ENCODE measurements around the gene CFAP119. TPM values are rescaled to one million over a fixed set of nuclear protein-coding genes. Genes with fewer than 3 reads are reported as not detected.

Gene CFAP119
- total and polyA plus RNA-seq, 2 donors (not counting 3 experiments of a cell fraction or from before 2014, with no cell fraction given), result 6.5 to 9.5 TPM

DNA sequence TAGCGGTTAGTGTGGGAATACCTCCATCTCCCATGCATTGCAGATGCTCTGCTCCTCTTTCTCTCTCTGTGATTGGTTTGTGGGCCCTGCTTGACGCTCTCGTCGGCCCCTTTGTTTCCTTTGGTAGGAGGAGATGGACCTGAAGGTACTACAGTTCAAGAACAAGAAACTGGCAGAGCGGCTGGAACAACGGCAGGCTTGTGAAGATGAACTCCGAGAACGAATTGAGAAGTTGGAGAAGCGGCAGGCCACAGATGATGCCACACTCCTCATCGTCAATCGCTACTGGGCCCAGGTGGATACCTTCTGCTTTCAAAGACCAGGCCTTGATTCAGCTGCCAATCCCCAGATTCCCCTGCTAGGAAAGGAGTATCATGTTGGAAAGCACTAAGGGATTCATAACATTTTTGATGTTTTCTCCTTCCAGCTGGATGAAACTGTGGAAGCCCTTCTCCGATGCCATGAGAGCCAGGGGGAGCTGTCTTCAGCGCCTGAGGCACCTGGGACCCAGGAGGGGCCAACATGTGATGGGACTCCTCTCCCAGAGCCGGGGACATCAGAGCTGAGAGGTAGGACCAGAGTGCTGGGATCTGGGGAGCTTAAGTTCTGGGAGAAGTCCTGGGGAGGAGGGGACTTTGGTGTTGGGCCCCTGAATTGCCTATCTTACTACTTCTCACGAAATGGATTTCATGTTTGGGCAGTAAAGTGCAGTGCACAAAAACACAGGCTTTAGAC lies 1.3 kb upstream of the CFAP119 start:
- CTCF ChIA-PET, result interaction anchor here (0.8 kb wide), 1 partner anchor 8 kb away, joined by 3 read pairs; no protein-coding TSS in a partner anchor
- intact Hi-C loops (cut with micrococcal nuclease), result loop anchor here (1.0 to 5.0 kb wide), 4 partner anchors 13 to 159 kb away; partner anchors contain the start of genes FBXL19 and PHKG2
- FAIRE-seq, result no peak
- peak overlapping the region; percentile 90 for H3K4me2 ChIP-seq (ENCODE audit: insufficient read depth, low read length)
- peak overlapping the region; percentile 78 for H3K9ac ChIP-seq (replicated peaks; ENCODE audit: extremely low read depth, insufficient read depth, low read length)
- peaks cover 15 to 36% of the 10 kb centered on the region in 2 experiments for H3K36me3 ChIP-seq (ENCODE audit: control insufficient read depth in 2 of 2, extremely low read depth in 1 of 2, insufficient read depth in 2 of 2, low read length in 2 of 2)
- no peaks in the 10 kb centered on the region for H3K27me3 ChIP-seq (ENCODE audit: control insufficient read depth in 2 of 2, insufficient read depth in 2 of 2, low read length in 2 of 2)
- POLR2A ChIA-PET, result no interaction called here
- no peaks in the 10 kb centered on the region for H3K9me3 ChIP-seq (replicated peaks; ENCODE audit: control insufficient read depth, insufficient read depth, low read length)
- TF ChIP-seq POLR2AphosphoS5 (IDR thresholded peaks at IDR 0.05; ENCODE audit: insufficient read depth, low read depth, low read length) (no peak), POLR2A (IDR thresholded peaks at IDR 0.05; ENCODE audit: low read depth, low read length) (no peak), GATA2 (IDR thresholded peaks at IDR 0.05; ENCODE audit: insufficient read depth, insufficient read length, low read depth, low read length) (no peak), MAX (IDR thresholded peaks at IDR 0.05; ENCODE audit: insufficient read depth, insufficient read length) (no peak), EZH2 (IDR thresholded peaks at IDR 0.05; ENCODE audit: borderline replicate concordance, low read depth, low read length, severe bottlenecking) (no peak), FOS (IDR thresholded peaks at IDR 0.05; ENCODE audit: borderline replicate concordance, insufficient read depth, low read length) (no peak), CTCF (IDR thresholded peaks at IDR 0.05; ENCODE audit: extremely low read depth in 1 of 2, insufficient read depth in 1 of 2, low read depth in 1 of 2, low read length in 2 of 2) (no peak), JUN (IDR thresholded peaks at IDR 0.05; ENCODE audit: borderline replicate concordance, insufficient read depth, insufficient read length, low read depth) (no peak), MYC (IDR thresholded peaks at IDR 0.05; ENCODE audit: low read depth, low read length) (no peak)
- H3K27ac ChIP-seq (ENCODE audit: insufficient read depth, low read depth, low read length), result peak overlapping the region; percentile 47
- no TSS peak for BruUV-seq (replicated peaks)
- peak overlapping the region; percentile 19 to 87 (median 75) for H3K4me3 ChIP-seq (replicated peaks in 1 of 3; ENCODE audit: insufficient read depth in 1 of 3, low read depth in 1 of 3, low read length in 3 of 3)
- DNase-seq (ENCODE audit: low read depth, low spot score), result peak; percentile 11
- H3K4me1 ChIP-seq (ENCODE audit: control insufficient read depth, extremely low read depth, insufficient read depth, low read length), result peaks cover 15% of the 10 kb centered on the region
- no peaks in the 10 kb centered on the region for H3K9me1 ChIP-seq (replicated peaks; ENCODE audit: control insufficient read depth, extremely low read depth, insufficient read depth, low read length)
- peaks cover 22% of the 10 kb centered on the region for H3K79me2 ChIP-seq (ENCODE audit: control insufficient read depth, insufficient read depth, low read length)
- H2AFZ ChIP-seq (ENCODE audit: low read depth, low read length), result no peak overlapping the region
- dilution Hi-C loops (cut with MboI; ENCODE audit: extremely low pct_ligation_motif_present, low sequenced_read_pairs), result no loop called here
- H4K20me1 ChIP-seq (replicated peaks; ENCODE audit: control insufficient read depth, extremely low read depth, insufficient read depth, low read length), result no peaks in the 10 kb centered on the region

All from endothelial cell of umbilical vein (primary cell).